NCI-H446 treated with DMSO at 0.1 percent for 48 hours (cell line): ENCODE results near the gene IL6R.
"Not testable (repeated sequence)": the region's sequence is repeated elsewhere in the genome, so short reads cannot be mapped to it uniquely, and the experiment has no call there.

Experiments used
- DNase-seq: peaks from one replicate; lab custom pipeline; 2025; lab: John Stamatoyannopoulos, UW

The IL6R gene

GRCh38 chr1:154406886-154407197 lies 1.7 kb downstream of the IL6R start:
- DNase-seq: no peak

GRCh38 chr1:154407198-154408091 lies 2.3 kb downstream of the IL6R start:
- DNase-seq: no peak

GRCh38 chr1:154408174-154408777 lies 3.1 kb downstream of the IL6R start:
- DNase-seq: no peak

GRCh38 chr1:154410185-154410827 lies 5.2 kb downstream of the IL6R start:
- DNase-seq: no peak

- DNase-seq: no peak
Observed at GRCh38 chr1:154411525-154411924, 6.4 kb downstream of the IL6R start.

GRCh38 chr1:154413177-154413783 lies 8.1 kb downstream of the IL6R start:
- no peak for DNase-seq

- no peak for DNase-seq
Observed at GRCh38 chr1:154414606-154415005, 9.5 kb downstream of the IL6R start.

- no peak for DNase-seq
Observed at GRCh38 chr1:154416471-154417337, 11.6 kb downstream of the IL6R start.

GRCh38 chr1:154417338-154417608 lies 12.1 kb downstream of the IL6R start:
- no peak for DNase-seq

GRCh38 chr1:154418062-154418921 lies 13.1 kb downstream of the IL6R start:
- no peak for DNase-seq

GRCh38 chr1:154418923-154419619 lies 13.9 kb downstream of the IL6R start:
- no peak for DNase-seq

GRCh38 chr1:154419620-154420571 lies 14.8 kb downstream of the IL6R start:
- peak; percentile 73 for DNase-seq

GRCh38 chr1:154420961-154421924 lies 16.1 kb downstream of the IL6R start:
- no peak for DNase-seq

GRCh38 chr1:154422049-154422448 lies 16.9 kb downstream of the IL6R start:
- DNase-seq: not testable (repeated sequence)

- DNase-seq: no peak
Observed at GRCh38 chr1:154422521-154422920, 17.4 kb downstream of the IL6R start.

GRCh38 chr1:154423304-154423987 lies 18.3 kb downstream of the IL6R start:
- DNase-seq: peak; percentile 41

- DNase-seq: no peak
Observed at GRCh38 chr1:154423988-154424326, 18.8 kb downstream of the IL6R start.

GRCh38 chr1:154425172-154425571 lies 20.0 kb downstream of the IL6R start:
- DNase-seq: no peak
